OCI-LY3 (cell line): ENCODE data around the gene OLIG3.

Experiments used
- EZH2phosphoT487 ChIP-seq: fragments of 200-600 bp; shearing (Covaris generic); IDR thresholded peaks from 2 replicates; pipeline ENCODE4 v1.6.1; 2018; ENCODE audit warnings: antibody characterized with exemption, mixed run types, low read depth
- TF ChIP-seq, protein P1 (sequence below): fragments of 200-600, 300-600 bp; sonication (generic); IDR thresholded peaks from 2 replicates; pipeline ENCODE4 v1.5.1; 2014; ENCODE audit warnings: antibody characterized with exemption, low read length, low read depth

DNA sequence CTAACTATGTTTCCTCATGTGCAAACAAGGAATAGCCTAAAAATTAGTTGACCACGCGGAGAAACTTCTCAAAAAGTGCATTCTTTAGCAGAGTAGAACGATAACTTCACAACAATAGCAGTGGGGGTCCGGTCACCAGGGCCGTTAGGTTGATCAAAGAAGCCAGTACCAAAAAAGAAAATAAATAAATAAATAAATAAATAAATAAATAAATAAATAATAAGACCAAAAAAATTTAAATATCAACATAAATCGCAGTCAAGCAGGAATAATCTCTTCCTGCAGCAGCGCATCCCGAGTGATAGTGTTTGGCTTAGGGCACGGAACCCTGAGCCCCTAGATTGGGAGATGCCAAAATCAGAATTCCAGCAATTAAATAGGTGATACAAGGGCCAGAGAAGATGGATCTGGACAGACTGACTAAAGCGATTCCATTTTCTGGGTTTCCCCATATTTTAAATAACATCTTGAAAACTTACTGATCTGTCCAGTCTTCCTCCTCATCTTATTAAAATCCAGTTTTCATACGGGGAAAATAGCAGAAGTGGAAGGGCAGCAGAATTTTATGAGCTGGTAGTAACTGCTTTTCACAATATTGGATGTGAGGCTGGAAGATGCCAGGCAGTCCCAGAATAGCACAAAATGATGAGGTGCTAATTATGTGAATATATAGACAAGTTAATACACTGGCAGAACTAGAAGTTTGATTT lies 4.4 kb upstream of the OLIG3 start:
- TF ChIP-seq, protein P1, sequence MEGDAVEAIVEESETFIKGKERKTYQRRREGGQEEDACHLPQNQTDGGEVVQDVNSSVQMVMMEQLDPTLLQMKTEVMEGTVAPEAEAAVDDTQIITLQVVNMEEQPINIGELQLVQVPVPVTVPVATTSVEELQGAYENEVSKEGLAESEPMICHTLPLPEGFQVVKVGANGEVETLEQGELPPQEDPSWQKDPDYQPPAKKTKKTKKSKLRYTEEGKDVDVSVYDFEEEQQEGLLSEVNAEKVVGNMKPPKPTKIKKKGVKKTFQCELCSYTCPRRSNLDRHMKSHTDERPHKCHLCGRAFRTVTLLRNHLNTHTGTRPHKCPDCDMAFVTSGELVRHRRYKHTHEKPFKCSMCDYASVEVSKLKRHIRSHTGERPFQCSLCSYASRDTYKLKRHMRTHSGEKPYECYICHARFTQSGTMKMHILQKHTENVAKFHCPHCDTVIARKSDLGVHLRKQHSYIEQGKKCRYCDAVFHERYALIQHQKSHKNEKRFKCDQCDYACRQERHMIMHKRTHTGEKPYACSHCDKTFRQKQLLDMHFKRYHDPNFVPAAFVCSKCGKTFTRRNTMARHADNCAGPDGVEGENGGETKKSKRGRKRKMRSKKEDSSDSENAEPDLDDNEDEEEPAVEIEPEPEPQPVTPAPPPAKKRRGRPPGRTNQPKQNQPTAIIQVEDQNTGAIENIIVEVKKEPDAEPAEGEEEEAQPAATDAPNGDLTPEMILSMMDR, result no peak
- TF ChIP-seq EZH2phosphoT487, result no peak
